SK-N-MC (cell line): ENCODE data around the gene ITPKB.

Source experiments
- EZH2 ChIP-seq: fragments of 200-600 bp; sonication (generic); IDR thresholded peaks from one replicate; pipeline ENCODE4 v1.6.1; 2017; ENCODE audit warnings: antibody characterized with exemption
- FOXP2 ChIP-seq: optimal IDR thresholded peaks from 2 replicates; pipeline ENCODE3; 2011; ENCODE audit warnings: mild to moderate bottlenecking, moderate library complexity; ENCODE audit not compliant: insufficient read depth; ENCODE audit errors: extremely low read length, control extremely low read depth
- POLR2AphosphoS5 ChIP-seq: IDR thresholded peaks from 2 replicates; pipeline ENCODE4 v1.6.1; 2012; ENCODE audit warnings: mild to moderate bottlenecking, low read depth, low read length, borderline replicate concordance

- TF ChIP-seq EZH2 = no peak
- no peak for TF ChIP-seq POLR2AphosphoS5
- no peak for TF ChIP-seq FOXP2
Observed at GRCh38 chr1:226610671-226611070, 128.4 kb downstream of the ITPKB start.
